ENCODE measurements around the gene FAM118A. TPM values are rescaled to one million over a fixed set of nuclear protein-coding genes. Genes with fewer than 3 reads are reported as not detected.

The FAM118A gene
- polyA plus RNA-seq, 3 donors, result 20.0 to 423 (median 27.9) TPM

DNA sequence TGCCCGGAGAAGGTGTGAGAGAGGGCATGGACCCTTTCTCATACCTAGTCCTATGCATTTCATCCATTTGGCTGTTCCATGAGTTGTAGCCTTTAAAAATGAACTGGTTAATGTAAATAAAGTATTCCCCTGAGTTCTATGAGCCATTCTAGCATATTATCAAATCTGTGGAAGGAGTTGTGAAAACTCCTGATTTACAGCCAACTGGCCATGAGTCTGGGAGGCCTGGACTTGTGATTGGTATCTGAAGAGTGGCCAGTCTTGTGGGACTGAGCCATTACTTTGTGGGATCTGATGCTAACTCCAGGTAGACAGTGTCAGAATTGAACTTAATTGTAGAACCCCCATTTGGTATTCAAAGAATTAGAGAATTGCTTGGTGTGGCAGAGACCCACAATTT, 48.4 kb downstream of the FAM118A start:
- Histone ChIP-seq H3K4me1 (ENCODE audit: control insufficient read depth in 1 of 2, insufficient read depth in 2 of 2, low read length in 2 of 2) (peaks cover 0 to 4% of the 10 kb centered on the region in 2 donors), H4K20me1 (ENCODE audit: insufficient read depth, low read length) (no peaks in the 10 kb centered on the region), H3K4me3 (replicated peaks in 1 of 3; ENCODE audit: low read depth in 2 of 3, low read length in 3 of 3) (no peak overlapping the region), H3K9ac (ENCODE audit: insufficient read depth, low read length, poor library complexity, severe bottlenecking) (no peak overlapping the region), H2AFZ (ENCODE audit: insufficient read depth, low read depth, low read length, poor library complexity, severe bottlenecking) (no peak overlapping the region), H3K27ac (ENCODE audit: low read depth in 1 of 2, low read length in 2 of 2) (no peak overlapping the region), H3K36me3 (replicated peaks in 1 of 2; ENCODE audit: control insufficient read depth in 1 of 2, insufficient read depth in 2 of 2, low read length in 2 of 2) (no peaks in the 10 kb centered on the region), H3K27me3 (ENCODE audit: control insufficient read depth in 2 of 2, insufficient read depth in 2 of 2, low read length in 2 of 2) (no peaks in the 10 kb centered on the region), H3K9me3 (replicated peaks in 1 of 2; ENCODE audit: control insufficient read depth in 1 of 2, insufficient read depth in 1 of 2, low read length in 2 of 2) (no peaks in the 10 kb centered on the region), H3K4me2 (replicated peaks; ENCODE audit: extremely low read depth, low read length, poor library complexity, severe bottlenecking) (no peak overlapping the region), H3K79me2 (ENCODE audit: insufficient read depth, low read length) (no peaks in the 10 kb centered on the region)
- H3K36me3 Mint-ChIP-seq, result no peaks in the 10 kb centered on the region
- H3K27ac Mint-ChIP-seq, result no peak overlapping the region
- peaks cover 12% of the 10 kb centered on the region for H3K4me1 Mint-ChIP-seq
- no CpG with 5 or more reads among the region's 1 CpG for WGBS (ENCODE audit: insufficient coverage)
- intact Hi-C loops (cut with micrococcal nuclease), result no loop called here
- no peak overlapping the region for H3K4me3 Mint-ChIP-seq
- H3K9me3 Mint-ChIP-seq, result no peaks in the 10 kb centered on the region
- DNase-seq, result no peak
- H3K27me3 Mint-ChIP-seq (ENCODE audit: low read depth in 3 of 3), result peaks cover 0 to 2% (median 0%) of the 10 kb centered on the region in 3 donors
- TF ChIP-seq, protein P1, sequence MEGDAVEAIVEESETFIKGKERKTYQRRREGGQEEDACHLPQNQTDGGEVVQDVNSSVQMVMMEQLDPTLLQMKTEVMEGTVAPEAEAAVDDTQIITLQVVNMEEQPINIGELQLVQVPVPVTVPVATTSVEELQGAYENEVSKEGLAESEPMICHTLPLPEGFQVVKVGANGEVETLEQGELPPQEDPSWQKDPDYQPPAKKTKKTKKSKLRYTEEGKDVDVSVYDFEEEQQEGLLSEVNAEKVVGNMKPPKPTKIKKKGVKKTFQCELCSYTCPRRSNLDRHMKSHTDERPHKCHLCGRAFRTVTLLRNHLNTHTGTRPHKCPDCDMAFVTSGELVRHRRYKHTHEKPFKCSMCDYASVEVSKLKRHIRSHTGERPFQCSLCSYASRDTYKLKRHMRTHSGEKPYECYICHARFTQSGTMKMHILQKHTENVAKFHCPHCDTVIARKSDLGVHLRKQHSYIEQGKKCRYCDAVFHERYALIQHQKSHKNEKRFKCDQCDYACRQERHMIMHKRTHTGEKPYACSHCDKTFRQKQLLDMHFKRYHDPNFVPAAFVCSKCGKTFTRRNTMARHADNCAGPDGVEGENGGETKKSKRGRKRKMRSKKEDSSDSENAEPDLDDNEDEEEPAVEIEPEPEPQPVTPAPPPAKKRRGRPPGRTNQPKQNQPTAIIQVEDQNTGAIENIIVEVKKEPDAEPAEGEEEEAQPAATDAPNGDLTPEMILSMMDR (IDR thresholded peaks at IDR 0.05), result no peak

DNA sequence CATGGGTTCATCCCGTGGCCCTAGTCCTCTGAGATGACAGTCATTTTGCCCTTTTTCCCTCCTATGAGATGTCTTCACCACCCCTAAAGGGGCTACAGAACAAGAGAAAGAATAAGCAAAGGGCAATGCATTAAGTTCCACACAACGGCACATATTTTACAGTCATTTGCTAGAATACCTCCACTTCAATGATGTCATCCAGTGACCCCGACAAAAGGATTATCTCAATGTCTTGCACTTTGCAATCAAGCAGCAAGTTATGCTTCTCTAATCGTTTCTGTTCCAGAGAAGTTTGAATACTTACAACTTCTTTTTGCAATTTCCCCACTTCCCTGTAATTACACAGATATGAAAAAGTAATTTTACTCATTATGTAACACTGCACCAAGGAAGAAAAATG, 49.9 kb downstream of the FAM118A start:
- intact Hi-C loops (cut with micrococcal nuclease), result no loop called here
- Histone ChIP-seq H3K79me2 (ENCODE audit: insufficient read depth, low read length) (no peaks in the 10 kb centered on the region), H3K36me3 (replicated peaks in 1 of 2; ENCODE audit: control insufficient read depth in 1 of 2, insufficient read depth in 2 of 2, low read length in 2 of 2) (no peaks in the 10 kb centered on the region), H3K27ac (ENCODE audit: low read depth in 1 of 2, low read length in 2 of 2) (no peak overlapping the region), H3K9ac (ENCODE audit: insufficient read depth, low read length, poor library complexity, severe bottlenecking) (no peak overlapping the region), H4K20me1 (ENCODE audit: insufficient read depth, low read length) (no peaks in the 10 kb centered on the region), H3K4me2 (replicated peaks; ENCODE audit: extremely low read depth, low read length, poor library complexity, severe bottlenecking) (no peak overlapping the region), H3K9me3 (replicated peaks in 1 of 2; ENCODE audit: control insufficient read depth in 1 of 2, insufficient read depth in 1 of 2, low read length in 2 of 2) (no peaks in the 10 kb centered on the region), H3K4me3 (replicated peaks in 1 of 3; ENCODE audit: low read depth in 2 of 3, low read length in 3 of 3) (no peak overlapping the region), H2AFZ (ENCODE audit: insufficient read depth, low read depth, low read length, poor library complexity, severe bottlenecking) (no peak overlapping the region), H3K4me1 (ENCODE audit: control insufficient read depth in 1 of 2, insufficient read depth in 2 of 2, low read length in 2 of 2) (peaks cover 0 to 4% of the 10 kb centered on the region in 2 donors), H3K27me3 (ENCODE audit: control insufficient read depth in 2 of 2, insufficient read depth in 2 of 2, low read length in 2 of 2) (no peaks in the 10 kb centered on the region)
- H3K27ac Mint-ChIP-seq, result no peak overlapping the region
- no peak overlapping the region for H3K4me3 Mint-ChIP-seq
- WGBS (ENCODE audit: insufficient coverage), result 79% methylated on average over 2 of the region's 4 CpGs
- TF ChIP-seq, protein P1 (IDR thresholded peaks at IDR 0.05), result no peak
- no peaks in the 10 kb centered on the region for H3K36me3 Mint-ChIP-seq
- H3K9me3 Mint-ChIP-seq, result no peaks in the 10 kb centered on the region
- H3K4me1 Mint-ChIP-seq, result peaks cover 12% of the 10 kb centered on the region
- peaks cover 0 to 4% (median 0%) of the 10 kb centered on the region in 3 donors for H3K27me3 Mint-ChIP-seq (ENCODE audit: low read depth in 3 of 3)
- no peak for DNase-seq

Data from CD14-positive monocyte (primary cell).